ENCODE data around the gene ZNF492. TPM values are rescaled to one million over a fixed set of nuclear protein-coding genes. Genes with fewer than 3 reads are reported as not detected.

ZNF492 gene
- total RNA-seq, 1 donor from 2014 or later: not detected

DNA sequence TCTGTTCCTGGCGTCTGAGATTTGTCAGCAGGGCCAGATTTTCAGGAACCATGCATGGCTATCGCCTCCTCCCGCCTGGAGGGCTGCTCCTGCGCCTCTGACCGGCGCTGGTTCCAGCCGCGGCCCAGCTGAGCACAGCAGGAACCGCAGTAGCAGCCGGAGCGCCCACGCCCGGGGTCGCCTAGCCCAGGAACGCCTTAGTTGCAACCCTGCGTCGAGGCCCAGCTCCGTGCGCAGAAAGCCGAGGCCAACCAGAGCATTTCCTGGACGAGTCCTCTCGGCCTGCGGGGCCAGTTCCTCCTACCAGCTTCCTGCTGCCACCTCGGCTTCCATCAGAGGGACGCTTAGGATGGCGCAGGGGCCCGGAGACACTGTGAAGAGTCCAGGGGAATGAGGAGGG is 74.9 kb downstream of the ZNF492 start:
- no peak overlapping the region for H3K4me3 Mint-ChIP-seq (ENCODE audit: low read depth)
- TF ChIP-seq, protein P1, sequence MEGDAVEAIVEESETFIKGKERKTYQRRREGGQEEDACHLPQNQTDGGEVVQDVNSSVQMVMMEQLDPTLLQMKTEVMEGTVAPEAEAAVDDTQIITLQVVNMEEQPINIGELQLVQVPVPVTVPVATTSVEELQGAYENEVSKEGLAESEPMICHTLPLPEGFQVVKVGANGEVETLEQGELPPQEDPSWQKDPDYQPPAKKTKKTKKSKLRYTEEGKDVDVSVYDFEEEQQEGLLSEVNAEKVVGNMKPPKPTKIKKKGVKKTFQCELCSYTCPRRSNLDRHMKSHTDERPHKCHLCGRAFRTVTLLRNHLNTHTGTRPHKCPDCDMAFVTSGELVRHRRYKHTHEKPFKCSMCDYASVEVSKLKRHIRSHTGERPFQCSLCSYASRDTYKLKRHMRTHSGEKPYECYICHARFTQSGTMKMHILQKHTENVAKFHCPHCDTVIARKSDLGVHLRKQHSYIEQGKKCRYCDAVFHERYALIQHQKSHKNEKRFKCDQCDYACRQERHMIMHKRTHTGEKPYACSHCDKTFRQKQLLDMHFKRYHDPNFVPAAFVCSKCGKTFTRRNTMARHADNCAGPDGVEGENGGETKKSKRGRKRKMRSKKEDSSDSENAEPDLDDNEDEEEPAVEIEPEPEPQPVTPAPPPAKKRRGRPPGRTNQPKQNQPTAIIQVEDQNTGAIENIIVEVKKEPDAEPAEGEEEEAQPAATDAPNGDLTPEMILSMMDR (IDR thresholded peaks at IDR 0.05; ENCODE audit: unreplicated experiment): no peak
- H3K9me3 Mint-ChIP-seq (ENCODE audit: low read depth): peaks cover 13% of the 10 kb centered on the region
- H3K27me3 Mint-ChIP-seq: no peaks in the 10 kb centered on the region
- no peak overlapping the region for H3K27ac Mint-ChIP-seq
- H3K36me3 Mint-ChIP-seq (ENCODE audit: insufficient read depth): peaks cover 2% of the 10 kb centered on the region
- H3K4me1 Mint-ChIP-seq (ENCODE audit: low read depth): no peaks in the 10 kb centered on the region
- DNase-seq (ENCODE audit: low spot score, unreplicated experiment): no peak

Other genes with a start within 250 kb of the ZNF492 start
- not detected in 2 replicates for gene ZNF98, start 212.0 kb upstream of the ZNF492 start, total RNA-seq
- gene ZNF99, start 149.8 kb downstream of the ZNF492 start, total RNA-seq: not detected in 2 replicates
- not detected in 2 replicates for gene ZNF723, start 198.0 kb downstream of the ZNF492 start, total RNA-seq

All from progenitor cell of endocrine pancreas (in vitro differentiated cells).